ENCODE results near the gene PLEKHN1. TPM values are rescaled to one million over a fixed set of nuclear protein-coding genes. Genes with fewer than 3 reads are reported as not detected.

The PLEKHN1 gene
- total and polyA plus RNA-seq, 2 of the 4 experiments (the other 2 are of a cell fraction), result 0.54 to 2.1 TPM

GRCh38 chr1:991895-992294 is 25.6 kb downstream of the PLEKHN1 start:
- dilution Hi-C loops (cut with HindIII; ENCODE audit: low sequenced_read_pairs, unreplicated experiment) (no loop called here), intact Hi-C loops (cut with micrococcal nuclease) (no loop called here), in situ Hi-C loops (cut with MboI; ENCODE audit: low sequenced_read_pairs) (no loop called here)
- Histone ChIP-seq H3K56ac (ENCODE audit: extremely low read depth, insufficient read depth, low read length) (no peak overlapping the region), H2AK5ac (ENCODE audit: low read depth, low read length) (no peak overlapping the region), H2BK5ac (ENCODE audit: low read depth, low read length, poor library complexity, severe bottlenecking) (no peak overlapping the region), H2BK15ac (ENCODE audit: low read depth, low read length) (no peak overlapping the region), H3K36me3 (ENCODE audit: control insufficient read depth, insufficient read depth, low read length) (no peaks in the 10 kb centered on the region), H4K91ac (ENCODE audit: insufficient read depth, low read depth, low read length) (no peak overlapping the region), H3K4ac (ENCODE audit: low read depth, low read length) (no peak overlapping the region), H3K9me1 (ENCODE audit: insufficient read depth, low read length) (no peaks in the 10 kb centered on the region), H3K27ac (ENCODE audit: insufficient read depth, low read length) (no peak overlapping the region), H3K9me3 (ENCODE audit: control insufficient read depth, insufficient read depth, low read length) (peaks cover 10% of the 10 kb centered on the region), H2BK120ac (ENCODE audit: low read depth, low read length) (no peak overlapping the region), H2AK9ac (replicated peaks; ENCODE audit: low read depth, low read length, poor library complexity) (no peak overlapping the region), H3K14ac (replicated peaks; ENCODE audit: low read depth, low read length) (no peak overlapping the region), H3K4me2 (ENCODE audit: low read depth, low read length) (no peak overlapping the region), H4K20me1 (ENCODE audit: insufficient read depth, low read length) (peaks cover 4% of the 10 kb centered on the region; the same call in 1 of the 2 replicates), H4K5ac (ENCODE audit: low read depth, low read length) (no peak overlapping the region), H3K9ac (ENCODE audit: low read depth, low read length) (no peak overlapping the region), H2BK20ac (ENCODE audit: low read depth, low read length) (no peak overlapping the region), H3K23ac (ENCODE audit: low read depth, low read length) (no peak overlapping the region), H3K27me3 (ENCODE audit: control insufficient read depth, insufficient read depth, low read length) (no peaks in the 10 kb centered on the region), H4K8ac (ENCODE audit: low read depth in 2 of 2, low read length in 2 of 2) (no peak overlapping the region), H3K79me1 (ENCODE audit: low read depth in 1 of 2, low read length in 2 of 2) (peaks cover 0 to under 1% of the 10 kb centered on the region in 2 experiments; a peak in 1 of 4 replicates), H3K4me1 (ENCODE audit: control insufficient read depth, insufficient read depth, low read length) (no peaks in the 10 kb centered on the region; the same call in 1 of the 2 replicates), H3K4me3 (ENCODE audit: insufficient read depth, low read depth, low read length) (no peak overlapping the region), H3K18ac (ENCODE audit: low read depth, low read length) (no peak overlapping the region), H2AFZ (replicated peaks; ENCODE audit: low read length, poor library complexity) (no peak overlapping the region)
- CTCF ChIA-PET, result interaction anchor here (1.2 kb wide), 1 partner anchor 27 kb away, joined by 3 read pairs; no protein-coding TSS in a partner anchor
- POLR2A ChIA-PET (ENCODE audit: unreplicated experiment), result no interaction called here
- DNase-seq (no peak), ATAC-seq (ENCODE audit: low read depth) (no peak)
- no CpG with 5 or more reads among the region's 10 CpGs for WGBS, 2 experiments (ENCODE audit: extremely low coverage in 2 of 2, insufficient read length in 1 of 2)
- TF ChIP-seq FOS (IDR thresholded peaks at IDR 0.05; ENCODE audit: low read depth, low read length), result no peak
- TF ChIP-seq RCOR1 (IDR thresholded peaks at IDR 0.05; ENCODE audit: insufficient replicate concordance, low read length), result no peak
- no peak for TF ChIP-seq NFE2L2 (IDR thresholded peaks at IDR 0.05; ENCODE audit: low read depth, low read length)
- no peak for TF ChIP-seq RAD21 (IDR thresholded peaks at IDR 0.05; ENCODE audit: low read length)
- no peak for TF ChIP-seq CTCF (conservative IDR thresholded peaks at IDR 0.05; ENCODE audit: low read depth, low read length)
- no peak for TF ChIP-seq MAFK (IDR thresholded peaks at IDR 0.05; ENCODE audit: low read depth, low read length)
- peak; percentile 29; the same call in 1 of the 2 replicates for TF ChIP-seq POLR2A (IDR thresholded peaks at IDR 0.05; ENCODE audit: low read depth, low read length)
- no TSS peak for BruUV-seq (replicated peaks)
